Testis (tissue), 3 donors: ENCODE measurements around the gene NLGN1. TPM values are rescaled to one million over a fixed set of nuclear protein-coding genes. Genes with fewer than 3 reads are reported as not detected.

Source experiments
- DNase-seq: peaks from one replicate; pipeline ENCODE4 v3.0.0-alpha.2; 2019
- H3K27ac ChIP-seq, 2 donors: fragments of 200-600 bp; sonication (generic); one replicate each; pipeline ENCODE4 v1.5.1; 2019
- H3K27me3 ChIP-seq: fragments of 200-600 bp; sonication (generic); one replicate; pipeline ENCODE4 v1.5.1; 2019
- H3K36me3 ChIP-seq: fragments of 200-600 bp; sonication (generic); one replicate; pipeline ENCODE4 v1.5.1; 2017; ENCODE audit warnings: low read depth; ENCODE audit errors: missing control alignments
- H3K4me1 ChIP-seq: fragments of 200-600 bp; sonication (generic); one replicate; pipeline ENCODE4 v1.5.1; 2019
- H3K4me3 ChIP-seq, 2 donors: fragments of 200-600 bp; sonication (generic); one replicate each; pipeline ENCODE4 v1.5.1; 2017 to 2019
- H3K9me3 ChIP-seq: fragments of 200-600 bp; sonication (generic); one replicate; pipeline ENCODE4 v1.5.1; 2017
- CTCF ChIP-seq, 3 experiments: fragments of 450-650 bp in 2 of 3; fragments of 200-600 bp in 1 of 3; sonication (generic) in 1 of 3; IDR thresholded peaks; one replicate each; pipeline ENCODE4 v1.5.1; 2016 to 2019; ENCODE audit warnings: antibody characterized with exemption in 3 of 3, mild to moderate bottlenecking in 2 of 3, moderate library complexity in 1 of 3
- POLR2A ChIP-seq: fragments of 450-650 bp; IDR thresholded peaks from one replicate; pipeline ENCODE4 v1.6.1; 2017; ENCODE audit warnings: antibody characterized with exemption, mild to moderate bottlenecking, moderate library complexity
- WGBS, 2 donors: methylation state at CpG; one replicate each; pipeline ENCODE4 v1.1.5; 2018; 5-methylcytosine and 5-hydroxymethylcytosine counted together
- intact Hi-C: fragments of 100-400 bp; cut with DNase I; formaldehyde crosslinking; loops from one replicate; pipeline ENCODE4 v1.15.1; 2023; ENCODE audit warnings: low total_unique reads
- polyA plus RNA-seq: library from polyadenylated mRNA; stranded (reverse); fragments of 350-450 nt; fragmentation: Illumina TruSeq; extraction: RNeasy Lipid Tissue Mini Kit (QIAGEN cat#74804); gene quantifications from one replicate; pipeline ENCODE4 v1.2.3, GENCODE V29; 2014; ENCODE audit warnings: low read depth, low replicate concordance; ENCODE audit not compliant: insufficient read depth
- total RNA-seq, 2 donors: library from RNA; depleted of rRNA; stranded (reverse); fragments of >200 nt; gene quantifications; one replicate each; pipeline ENCODE4 v1.2.3, GENCODE V29; 2016

Gene NLGN1
- total and polyA plus RNA-seq, 3 donors from 2014 or later, result 10.6 to 19.2 (median 15.5) TPM

- Histone ChIP-seq H3K27ac (no peak overlapping the region), H3K9me3 (no peaks in the 10 kb centered on the region), H3K36me3 (no peaks in the 10 kb centered on the region), H3K27me3 (no peaks in the 10 kb centered on the region), H3K4me3 (no peak overlapping the region), H3K4me1 (no peaks in the 10 kb centered on the region)
- no peak for TF ChIP-seq POLR2A
- TF ChIP-seq CTCF (IDR thresholded peaks at IDR 0.05), result no peak
- DNase-seq, result no peak
- WGBS, 2 donors, result 87 to 96% methylated on average over 4 of the region's 4 CpGs
- intact Hi-C loops, result no loop called here
Measured at GRCh38 chr3:174058804-174059203, 661.3 kb downstream of the NLGN1 start.

GRCh38 chr3:174060431-174060830, 662.9 kb downstream of the NLGN1 start:
- Histone ChIP-seq H3K9me3 (no peaks in the 10 kb centered on the region), H3K27me3 (no peaks in the 10 kb centered on the region), H3K36me3 (no peaks in the 10 kb centered on the region), H3K4me3 (no peak overlapping the region), H3K27ac (no peak overlapping the region), H3K4me1 (no peaks in the 10 kb centered on the region)
- TF ChIP-seq CTCF (IDR thresholded peaks at IDR 0.05) (no peak), POLR2A (no peak)
- 89% methylated on average over 2 of the region's 2 CpGs for WGBS, 2 donors
- DNase-seq, result no peak
- intact Hi-C loops, result no loop called here

GRCh38 chr3:174061162-174061561, 663.6 kb downstream of the NLGN1 start:
- H3K9me3 ChIP-seq, result no peaks in the 10 kb centered on the region
- no peak overlapping the region for H3K27ac ChIP-seq
- no peaks in the 10 kb centered on the region for H3K4me1 ChIP-seq
- no peaks in the 10 kb centered on the region for H3K36me3 ChIP-seq
- no peaks in the 10 kb centered on the region for H3K27me3 ChIP-seq
- no peak overlapping the region for H3K4me3 ChIP-seq
- intact Hi-C loops, result no loop called here
- TF ChIP-seq POLR2A (no peak), CTCF (IDR thresholded peaks at IDR 0.05) (no peak)
- DNase-seq, result no peak

GRCh38 chr3:174061731-174062130, 664.2 kb downstream of the NLGN1 start:
- intact Hi-C loops, result no loop called here
- Histone ChIP-seq H3K4me3 (no peak overlapping the region), H3K4me1 (no peaks in the 10 kb centered on the region), H3K27me3 (no peaks in the 10 kb centered on the region), H3K27ac (no peak overlapping the region), H3K9me3 (no peaks in the 10 kb centered on the region), H3K36me3 (no peaks in the 10 kb centered on the region)
- WGBS, 2 donors, result 92 to 100% methylated on average over 1 of the region's 1 CpG
- TF ChIP-seq CTCF (IDR thresholded peaks at IDR 0.05) (no peak), POLR2A (no peak)
- DNase-seq, result no peak

- WGBS, 2 donors, result 83 to 90% methylated on average over 1 of the region's 1 CpG
Measured at GRCh38 chr3:174062923-174063322, 665.4 kb downstream of the NLGN1 start.

More at GRCh38 chr3:174062923-174063322, 665.4 kb downstream of the NLGN1 start:
- H3K4me3 ChIP-seq, result no peak overlapping the region
- intact Hi-C loops, result no loop called here
- H3K9me3 ChIP-seq, result no peaks in the 10 kb centered on the region
- no peaks in the 10 kb centered on the region for H3K36me3 ChIP-seq
- H3K27ac ChIP-seq, result no peak overlapping the region
- no peaks in the 10 kb centered on the region for H3K27me3 ChIP-seq
- DNase-seq, result no peak
- no peaks in the 10 kb centered on the region for H3K4me1 ChIP-seq
- TF ChIP-seq POLR2A (no peak), CTCF (IDR thresholded peaks at IDR 0.05) (no peak)
